Measurements from ENCODE around the gene LYPD6B. TPM values are rescaled to one million over a fixed set of nuclear protein-coding genes. Genes with fewer than 3 reads are reported as not detected.

LYPD6B gene
- polyA plus RNA-seq, 1 experiment: 0.26 TPM

GRCh38 chr2:149020432-149020851, 18.1 kb upstream of the LYPD6B start:
- no peak overlapping the region for H3K4me3 ChIP-seq (ENCODE audit: low read depth, low read length)
- CTCF ChIA-PET: interaction anchor here (7.2 kb wide), 1 partner anchor 542 kb away, joined by 212 read pairs; no protein-coding TSS in a partner anchor
- DNase-seq (ENCODE audit: low read depth, low spot score): no peak
- peaks cover 5% of the 10 kb centered on the region for H3K27me3 ChIP-seq (ENCODE audit: control insufficient read depth, insufficient read depth, low read length)
- no peak overlapping the region for H3K27ac ChIP-seq (ENCODE audit: low read depth, low read length)
- no peaks in the 10 kb centered on the region for H3K9me3 ChIP-seq (ENCODE audit: control insufficient read depth, insufficient read depth, low read length)
- no peak for TF ChIP-seq CTCF (IDR thresholded peaks at IDR 0.05; ENCODE audit: low read depth, low read length)
- POLR2A ChIA-PET: no interaction called here

GRCh38 chr2:149021271-149021719, 17.2 kb upstream of the LYPD6B start:
- ChIA-PET CTCF (interaction anchor here (0.6 to 1.1 kb wide), 3 partner anchors 12 to 543 kb away, joined by 3 to 9 read pairs (median 3); no protein-coding TSS in a partner anchor), POLR2A (no interaction called here)
- Histone ChIP-seq H3K27ac (ENCODE audit: low read depth, low read length) (no peak overlapping the region), H3K4me3 (ENCODE audit: low read depth, low read length) (no peak overlapping the region), H3K27me3 (ENCODE audit: control insufficient read depth, insufficient read depth, low read length) (no peaks in the 10 kb centered on the region), H3K9me3 (ENCODE audit: control insufficient read depth, insufficient read depth, low read length) (no peaks in the 10 kb centered on the region)
- no peak for DNase-seq (ENCODE audit: low read depth, low spot score)
- no peak for TF ChIP-seq CTCF (IDR thresholded peaks at IDR 0.05; ENCODE audit: low read depth, low read length)

- no peak for TF ChIP-seq CTCF (IDR thresholded peaks at IDR 0.05; ENCODE audit: low read depth, low read length)
- no peak overlapping the region for H3K4me3 ChIP-seq (ENCODE audit: low read depth, low read length)
- no peak overlapping the region for H3K27ac ChIP-seq (ENCODE audit: low read depth, low read length)
- no peak for DNase-seq (ENCODE audit: low read depth, low spot score)
- ChIA-PET CTCF (interaction anchor here (0.6 to 1.1 kb wide), 3 partner anchors 12 to 543 kb away, joined by 3 to 9 read pairs (median 3); no protein-coding TSS in a partner anchor), POLR2A (no interaction called here)
- peaks cover 2% of the 10 kb centered on the region for H3K27me3 ChIP-seq (ENCODE audit: control insufficient read depth, insufficient read depth, low read length)
- no peaks in the 10 kb centered on the region for H3K9me3 ChIP-seq (ENCODE audit: control insufficient read depth, insufficient read depth, low read length)
Measured at GRCh38 chr2:149021761-149022160, 16.7 kb upstream of the LYPD6B start.

- H3K9me3 ChIP-seq (ENCODE audit: control insufficient read depth, insufficient read depth, low read length): no peaks in the 10 kb centered on the region
- H3K27ac ChIP-seq (ENCODE audit: low read depth, low read length): no peak overlapping the region
- TF ChIP-seq CTCF (IDR thresholded peaks at IDR 0.05; ENCODE audit: low read depth, low read length): no peak
- CTCF ChIA-PET: no interaction called here
- DNase-seq (ENCODE audit: low read depth, low spot score): no peak
- no peak overlapping the region for H3K4me3 ChIP-seq (ENCODE audit: low read depth, low read length)
- H3K27me3 ChIP-seq (ENCODE audit: control insufficient read depth, insufficient read depth, low read length): peaks cover 4% of the 10 kb centered on the region
- POLR2A ChIA-PET: no interaction called here
Measured at GRCh38 chr2:149023091-149023490, 15.4 kb upstream of the LYPD6B start.

- POLR2A ChIA-PET: no interaction called here
- Histone ChIP-seq H3K9me3 (ENCODE audit: control insufficient read depth, insufficient read depth, low read length) (no peaks in the 10 kb centered on the region), H3K27me3 (ENCODE audit: control insufficient read depth, insufficient read depth, low read length) (peaks cover 6% of the 10 kb centered on the region), H3K4me3 (ENCODE audit: low read depth, low read length) (no peak overlapping the region), H3K27ac (ENCODE audit: low read depth, low read length) (no peak overlapping the region)
- CTCF ChIA-PET: interaction anchor here (0.9 to 2.4 kb wide), 3 partner anchors 10 to 534 kb away, joined by 7 to 14 read pairs (median 7); no protein-coding TSS in a partner anchor
- DNase-seq (ENCODE audit: low read depth, low spot score): no peak
- TF ChIP-seq CTCF (IDR thresholded peaks at IDR 0.05; ENCODE audit: low read depth, low read length): no peak
Measured at GRCh38 chr2:149027590-149028250, 10.8 kb upstream of the LYPD6B start.

Measured in AG04450 (cell line).